ENCODE measurements around the gene OTOP2. TPM values are rescaled to one million over a fixed set of nuclear protein-coding genes. Genes with fewer than 3 reads are reported as not detected.

The OTOP2 gene
- total RNA-seq, 1 experiment from 2014 or later, result not detected

GRCh38 chr17:74961657-74962350 lies 37.7 kb downstream of the OTOP2 start:
- H3K27me3 Mint-ChIP-seq (ENCODE audit: low read depth), result peaks cover 16% of the 10 kb centered on the region
- no peaks in the 10 kb centered on the region for H3K36me3 Mint-ChIP-seq

GRCh38 chr17:74962622-74963394 lies 38.7 kb downstream of the OTOP2 start:
- no peak for TF ChIP-seq ZNF532 (CRISPR knock-in tag; IDR thresholded peaks at IDR 0.05; ENCODE audit: borderline replicate concordance)
- no peak for TF ChIP-seq FOXK1 (CRISPR knock-in tag; IDR thresholded peaks at IDR 0.05)
- TF ChIP-seq NR3C1 (CRISPR knock-in tag; conservative IDR thresholded peaks at IDR 0.05; ENCODE audit: low read depth), result no peak
- TF ChIP-seq ZNF425 (CRISPR knock-in tag; conservative IDR thresholded peaks at IDR 0.05), result no peak
- TF ChIP-seq SMAD3 (CRISPR knock-in tag; IDR thresholded peaks at IDR 0.05; ENCODE audit: borderline replicate concordance), result no peak
- Mint-ChIP-seq H3K27ac (no peak overlapping the region), H3K4me1 (peaks cover 8% of the 10 kb centered on the region), H3K4me3 (no peak overlapping the region), H3K9me3 (no peaks in the 10 kb centered on the region), H3K27me3 (ENCODE audit: low read depth) (peaks cover 16% of the 10 kb centered on the region), H3K36me3 (no peaks in the 10 kb centered on the region)
- DNase-seq (ENCODE audit: low spot score) (no peak), ATAC-seq (no peak)
- CTCF ChIA-PET, result interaction anchor here (0.6 to 4.9 kb wide), 39 partner anchors 9 to 898 kb away, joined by 3 to 139 read pairs (median 6); partner anchors contain the start of genes CDR2L, FDXR, GRIN2C and HID1
- POLR2A ChIA-PET, result interaction anchor here (0.9 to 1.9 kb wide), 2 partner anchors 9 to 72 kb away, joined by 3 to 7 read pairs; no protein-coding TSS in a partner anchor

More at GRCh38 chr17:74961657-74962350, 37.7 kb downstream of the OTOP2 start:
- ChIA-PET CTCF (interaction anchor here (0.5 to 4.9 kb wide), 83 partner anchors 10 to 899 kb away, joined by 3 to 139 read pairs (median 6); partner anchors contain the start of genes ARMC7, ATP5PD, CDR2L and FADS6), POLR2A (interaction anchor here (0.6 to 2.2 kb wide), 5 partner anchors 10 to 73 kb away, joined by 3 to 18 read pairs (median 4); partner anchors contain the start of gene MRPL58)
- H3K4me3 Mint-ChIP-seq, result no peak overlapping the region
- peaks cover 8% of the 10 kb centered on the region for H3K4me1 Mint-ChIP-seq
- no peak overlapping the region for H3K27ac Mint-ChIP-seq
- no peaks in the 10 kb centered on the region for H3K9me3 Mint-ChIP-seq
- TF ChIP-seq SP1 (CRISPR knock-in tag; conservative IDR thresholded peaks at IDR 0.05) (no peak), ZNF416 (CRISPR knock-in tag; IDR thresholded peaks at IDR 0.05) (0 out of 2 replicates have a peak, but pooled peaks have one; percentile 23), RELA (CRISPR knock-in tag; IDR thresholded peaks at IDR 0.05; ENCODE audit: borderline replicate concordance) (no peak), CTCF (IDR thresholded peaks at IDR 0.05) (peak; percentile 88), FOXP1 (CRISPR knock-in tag; IDR thresholded peaks at IDR 0.05; ENCODE audit: borderline replicate concordance) (no peak), PRDM15 (CRISPR knock-in tag; IDR thresholded peaks at IDR 0.05) (no peak)
- DNase-seq (ENCODE audit: low spot score) (peak; percentile 94), ATAC-seq (peak; percentile 81)
